Skin of body (tissue), 2 donors: Measurements from ENCODE around the gene BMPR2. TPM values are rescaled to one million over a fixed set of nuclear protein-coding genes. Genes with fewer than 3 reads are reported as not detected.
"Not testable (repeated sequence)": the region's sequence is repeated elsewhere in the genome, so short reads cannot be mapped to it uniquely, and the experiment has no call there.

ENCODE experiments used
- DNase-seq: peaks from one replicate; lab custom pipeline; 2025; lab: John Stamatoyannopoulos, UW
- total RNA-seq: library from RNA; depleted of rRNA; stranded (reverse); fragments of >200 nt; gene quantifications from one replicate; pipeline ENCODE4 v1.2.3, GENCODE V29; 2014

BMPR2 gene
- total RNA-seq, 1 donor from 2014 or later, result 37.9 TPM

GRCh38 chr2:202521470-202521869 is 145.3 kb downstream of the BMPR2 start:
- DNase-seq, result no peak

- no peak for DNase-seq
These were observed 153.3 kb downstream of the BMPR2 start for GRCh38 chr2:202529389-202529788.

DNA sequence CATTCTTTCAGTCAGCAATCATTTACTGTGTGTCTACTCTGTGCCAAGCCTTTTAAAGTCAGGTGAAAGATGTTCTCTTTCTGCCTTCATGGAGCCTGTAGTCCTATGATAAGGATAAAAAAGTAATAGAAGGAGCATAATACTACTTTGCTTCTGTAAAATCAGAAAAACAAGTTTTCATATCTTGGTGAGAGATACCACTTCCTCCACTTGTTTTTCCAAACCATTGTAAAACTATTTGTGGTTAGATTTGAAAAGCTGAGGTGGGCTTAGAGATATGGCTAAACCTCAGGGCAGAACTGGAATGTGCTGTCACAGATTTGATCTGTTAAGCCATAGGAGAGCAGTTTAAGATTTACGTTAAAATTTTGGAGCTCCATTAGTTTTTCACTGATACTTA is 153.9 kb downstream of the BMPR2 start:
- DNase-seq, result no peak

- not testable (repeated sequence) for DNase-seq
These were observed 159.2 kb downstream of the BMPR2 start for GRCh38 chr2:202535290-202535689.

DNA sequence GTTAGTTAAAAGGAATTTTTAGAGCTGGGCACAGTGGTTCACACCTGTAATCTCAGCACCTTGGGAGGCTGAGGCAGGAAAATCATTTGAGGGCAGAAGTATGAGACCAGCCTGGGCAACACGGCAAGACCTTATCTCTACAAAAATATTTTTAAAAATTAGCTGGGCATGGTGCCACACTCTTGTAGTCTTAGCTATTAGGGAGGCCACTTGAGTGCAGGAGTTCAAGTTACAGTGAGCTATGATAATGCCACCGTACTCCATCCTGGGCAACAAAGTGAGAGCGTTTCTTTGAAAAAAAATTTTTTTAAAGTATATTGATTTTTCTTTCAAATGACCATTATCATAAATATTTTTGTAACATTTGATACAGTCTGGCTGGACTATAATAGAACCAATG is 165.0 kb downstream of the BMPR2 start:
- DNase-seq, result no peak

DNA sequence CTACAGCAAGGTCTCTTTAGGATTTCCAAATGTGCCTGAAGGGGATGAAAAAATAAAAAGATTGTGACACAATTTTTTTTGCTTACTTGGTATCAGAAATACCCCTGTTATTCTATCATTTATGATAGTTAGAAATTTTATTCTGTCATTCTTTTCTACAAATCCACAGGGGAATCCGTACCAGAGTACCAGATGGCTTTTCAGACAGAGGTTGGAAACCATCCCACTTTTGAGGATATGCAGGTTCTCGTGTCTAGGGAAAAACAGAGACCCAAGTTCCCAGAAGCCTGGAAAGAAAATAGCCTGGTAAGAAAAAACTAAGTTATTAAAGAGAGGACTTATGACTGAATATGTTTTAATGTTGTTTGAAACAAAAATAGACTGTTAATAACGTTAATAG is 166.0 kb downstream of the BMPR2 start:
- DNase-seq, result no peak

DNA sequence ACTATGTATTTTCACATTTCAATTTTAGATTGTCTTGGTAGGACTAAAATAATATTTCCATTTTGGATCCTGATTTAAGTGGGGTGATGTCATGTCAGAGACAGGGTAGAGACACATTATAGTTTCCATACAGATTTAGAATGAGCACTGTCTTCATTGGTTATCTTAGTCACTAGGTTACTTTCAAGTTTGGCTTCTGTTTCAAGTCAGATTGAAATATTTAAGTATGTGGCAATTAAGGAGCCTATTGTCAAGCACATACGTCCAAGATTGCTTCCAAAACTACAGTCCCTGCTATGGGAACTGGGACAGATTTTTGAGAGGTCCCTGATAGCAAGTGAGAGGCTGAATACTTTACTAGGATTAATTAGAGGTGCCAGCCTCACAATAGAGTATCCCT is 169.4 kb downstream of the BMPR2 start:
- DNase-seq, result no peak

DNA sequence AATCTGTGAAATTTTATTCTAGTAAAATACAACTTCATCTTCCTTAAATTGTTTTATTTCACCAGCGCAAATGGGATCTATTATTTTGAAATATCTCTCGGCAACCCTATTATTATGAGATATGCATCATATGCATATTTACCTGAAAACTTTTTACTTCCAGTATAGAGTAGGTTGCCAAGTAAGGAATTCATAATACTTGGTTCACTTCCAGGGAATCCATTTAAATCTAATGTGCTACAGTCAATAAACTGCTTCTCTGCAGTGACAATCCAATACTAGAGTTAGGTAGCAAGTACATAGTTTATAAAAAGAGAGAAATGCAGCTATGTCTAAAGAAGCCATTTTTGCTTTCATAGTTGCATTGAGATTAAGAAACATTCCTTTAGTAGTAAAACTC is 169.8 kb downstream of the BMPR2 start:
- no peak for DNase-seq

GRCh38 chr2:202546499-202547141 is 170.5 kb downstream of the BMPR2 start:
- DNase-seq, result not testable (repeated sequence)

DNA sequence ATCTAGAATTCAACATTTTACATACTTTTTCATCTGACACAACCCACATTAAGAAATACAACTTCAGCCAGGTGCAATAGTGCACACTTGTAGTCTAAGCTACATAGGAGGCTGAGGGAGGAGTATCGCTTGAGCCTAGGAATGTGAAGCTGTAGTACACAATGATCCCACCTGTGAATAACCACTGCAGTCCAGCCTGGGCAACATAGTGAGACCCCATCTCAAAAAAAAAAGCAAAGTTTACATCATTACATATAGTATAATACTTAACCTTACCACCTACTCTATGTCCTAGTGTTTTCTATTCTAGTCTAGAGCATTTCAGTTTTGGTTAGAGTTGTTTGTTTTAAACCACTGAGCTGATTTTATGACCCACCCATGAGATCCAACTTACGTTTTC is 172.1 kb downstream of the BMPR2 start:
- no peak for DNase-seq

DNA sequence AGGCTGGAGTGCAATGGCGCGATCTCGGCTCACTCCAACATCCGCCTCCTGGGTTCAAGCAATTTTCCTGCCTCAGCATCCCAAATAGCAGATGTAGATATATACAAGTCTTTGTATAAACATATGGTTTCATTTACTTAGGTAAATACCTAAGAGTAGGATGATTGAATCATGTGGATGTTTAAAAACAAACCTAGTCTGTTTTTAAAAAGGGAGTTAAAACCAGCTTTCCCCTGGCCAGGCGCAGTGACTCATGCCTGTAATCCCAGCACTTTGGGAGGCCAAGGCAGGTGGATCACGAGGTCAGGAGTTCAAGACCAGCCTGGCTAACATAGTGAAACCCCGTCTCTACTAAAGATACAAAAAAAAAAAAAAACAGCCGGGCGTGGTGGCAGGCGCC is 174.9 kb downstream of the BMPR2 start:
- not testable (repeated sequence) for DNase-seq

GRCh38 chr2:202555356-202555755 is 179.2 kb downstream of the BMPR2 start:
- DNase-seq, result no peak

GRCh38 chr2:202560200-202560599 is 184.1 kb downstream of the BMPR2 start:
- DNase-seq, result no peak

DNA sequence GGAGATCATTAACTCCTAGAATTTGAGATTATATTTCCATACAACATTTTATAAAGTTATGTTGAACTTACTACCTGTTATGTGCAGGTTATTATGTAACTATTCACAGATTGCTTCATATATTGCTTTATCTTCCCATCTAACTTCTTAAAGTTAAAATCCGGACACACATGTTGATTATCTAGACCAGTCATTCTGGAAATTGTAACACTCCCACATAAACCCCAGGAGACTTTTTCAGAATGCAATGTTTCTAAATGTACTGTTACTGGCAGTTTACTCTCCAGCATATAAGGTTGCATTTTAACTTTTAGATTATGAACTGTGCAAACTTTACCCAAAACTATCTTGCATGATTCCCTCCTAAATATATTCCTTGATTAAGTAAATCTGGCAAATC is 188.1 kb downstream of the BMPR2 start:
- DNase-seq, result no peak

DNA sequence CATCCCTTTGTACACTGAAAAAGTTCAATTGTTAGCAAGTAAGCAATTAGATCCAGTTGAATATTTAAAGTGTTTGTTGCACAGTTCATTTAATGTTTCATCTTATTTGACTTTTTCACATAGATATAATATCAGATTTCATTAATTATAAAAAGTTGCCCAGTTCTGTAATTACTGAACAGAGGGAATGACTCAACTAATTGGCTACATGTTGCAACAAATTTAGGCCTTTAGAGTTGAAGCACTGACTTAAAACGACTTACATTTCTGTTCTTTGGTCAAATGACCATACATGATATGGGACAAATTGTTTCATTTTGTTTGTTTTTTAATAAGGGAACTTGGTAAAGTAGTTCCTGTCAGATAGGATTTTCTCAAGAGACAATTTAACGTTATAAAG is 190.2 kb downstream of the BMPR2 start:
- DNase-seq, result no peak

DNA sequence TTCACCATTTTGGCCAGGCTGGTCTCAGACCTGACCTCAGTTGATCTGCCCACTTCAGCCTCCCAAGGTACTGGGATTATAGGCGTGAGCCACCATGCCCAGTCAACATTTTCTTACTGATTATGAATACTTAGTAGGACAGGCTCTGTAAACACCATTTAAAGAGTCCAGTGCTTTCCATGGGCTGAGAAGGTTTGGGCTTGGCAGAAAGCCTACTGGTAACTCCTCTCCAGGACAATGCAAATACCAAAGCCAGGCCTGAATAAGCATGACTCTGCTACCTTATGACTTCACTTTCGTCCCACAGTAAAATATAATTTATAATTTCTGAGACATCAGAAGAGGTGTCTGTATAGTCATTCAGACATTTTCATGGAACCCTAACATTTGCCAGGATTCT is 198.4 kb downstream of the BMPR2 start:
- DNase-seq, result no peak

DNA sequence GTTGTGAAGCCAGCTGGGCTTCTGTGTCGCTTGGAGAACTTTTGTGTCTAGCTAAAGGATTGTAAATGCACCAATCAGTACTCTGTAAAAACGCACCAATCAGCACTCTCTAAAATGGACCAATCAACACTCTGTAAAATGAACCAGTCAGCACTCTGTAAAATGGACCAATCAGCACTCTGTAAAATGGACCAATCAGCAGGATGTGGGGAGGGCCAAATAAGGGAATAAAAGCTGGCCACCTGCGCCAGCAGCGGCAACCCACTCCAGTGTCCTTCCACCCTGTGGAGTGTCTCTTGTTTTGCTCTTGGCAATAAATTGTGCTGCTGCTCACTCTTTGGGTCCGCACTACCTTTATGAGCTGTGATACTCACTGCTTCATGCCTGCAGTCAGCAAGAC is 199.1 kb downstream of the BMPR2 start:
- DNase-seq, result not testable (repeated sequence)

GRCh38 chr2:202577250-202578183 is 201.4 kb downstream of the BMPR2 start:
- no peak for DNase-seq

DNA sequence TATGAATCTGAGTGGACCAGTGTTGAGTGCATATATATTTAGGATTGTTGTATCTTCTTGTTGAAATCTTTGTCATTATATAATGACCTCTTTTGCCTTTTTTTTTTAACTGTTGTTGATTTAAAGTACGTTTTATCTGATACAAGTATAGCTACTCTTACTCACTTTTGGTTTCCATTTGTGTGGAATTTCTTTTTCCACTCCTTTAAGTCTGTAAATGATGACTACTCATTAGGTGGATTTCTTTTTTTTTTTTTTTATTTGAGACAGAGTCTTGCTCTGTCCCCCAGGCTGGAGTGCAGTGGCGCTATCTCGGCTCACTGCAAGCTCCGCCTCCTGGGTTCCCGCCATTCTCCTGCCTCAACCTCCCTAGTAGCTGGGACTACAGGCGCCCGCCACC is 206.7 kb downstream of the BMPR2 start:
- not testable (repeated sequence) for DNase-seq

DNA sequence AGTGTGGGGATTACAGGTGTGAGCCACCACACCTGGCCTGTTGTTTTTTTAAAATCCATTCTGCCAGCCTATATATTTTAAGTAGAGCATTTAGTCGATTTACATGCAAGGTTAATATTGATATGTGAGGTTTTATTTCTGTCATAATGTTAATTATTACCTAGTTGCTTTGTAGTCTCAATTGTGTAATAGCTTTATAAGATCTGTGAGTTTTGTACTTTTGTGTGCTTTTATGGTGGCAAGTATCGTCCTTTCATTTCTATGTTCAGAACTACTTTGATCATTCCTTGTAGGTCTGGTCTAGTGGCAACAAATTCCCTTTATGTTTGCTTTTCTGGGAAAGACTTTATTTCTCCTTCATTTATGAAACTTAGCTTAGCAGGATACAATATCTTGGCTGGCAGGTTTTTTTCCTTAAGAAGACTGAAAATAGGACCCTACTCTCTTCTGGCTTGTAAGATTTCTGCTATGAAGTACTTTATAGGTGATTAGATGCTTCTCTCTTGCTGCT is 207.6 kb downstream of the BMPR2 start:
- DNase-seq, result no peak

DNA sequence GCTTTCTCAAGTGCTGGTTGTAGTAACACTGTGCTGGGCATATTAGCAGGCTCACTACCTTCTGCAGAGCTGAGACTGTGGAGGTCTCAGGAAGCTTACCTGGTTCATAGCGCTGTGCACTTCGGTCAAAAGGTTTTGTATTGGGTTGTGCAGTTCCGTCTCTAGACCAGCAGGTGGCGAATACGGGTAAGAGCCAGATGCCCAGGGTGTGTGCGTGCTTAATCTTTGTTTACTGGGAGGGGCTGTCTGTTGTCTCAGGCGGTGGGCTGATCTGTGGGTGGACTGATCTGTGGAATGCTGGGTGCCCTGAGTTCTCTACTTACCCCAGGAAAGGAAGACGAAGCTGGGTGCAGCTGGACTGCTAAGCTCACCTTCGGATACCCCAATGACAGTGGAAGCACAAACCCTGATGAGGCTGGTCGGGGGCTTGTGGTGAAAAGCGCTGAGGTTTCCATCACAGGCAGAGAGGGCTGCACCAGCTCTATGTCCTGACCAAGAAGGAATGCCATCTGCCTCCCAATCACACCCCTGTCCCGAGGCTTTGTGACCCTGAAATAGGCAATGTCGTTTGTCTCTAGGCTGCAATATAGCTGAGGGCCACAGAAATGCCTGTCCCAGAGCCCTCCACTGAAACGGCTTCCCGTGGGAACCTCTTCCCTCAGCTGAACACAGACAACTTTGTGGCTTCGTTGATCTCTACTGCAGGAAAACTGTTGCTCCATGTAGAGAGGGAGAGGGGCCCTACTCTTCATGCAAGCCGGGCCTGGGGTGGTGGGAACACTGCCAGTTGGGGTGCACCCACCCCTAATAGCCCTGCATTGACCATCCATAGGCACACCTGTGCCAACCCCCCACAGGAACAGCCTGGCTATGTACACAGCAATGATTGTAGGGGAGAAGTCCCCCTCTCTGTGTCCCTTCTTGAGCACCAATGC is 212.8 kb downstream of the BMPR2 start:
- DNase-seq, result peak; percentile 68

GRCh38 chr2:202589582-202589949 is 213.4 kb downstream of the BMPR2 start:
- no peak for DNase-seq
